Astrocyte (in vitro differentiated cells and primary cell): ENCODE data around the gene MANSC4. TPM values are rescaled to one million over a fixed set of nuclear protein-coding genes. Genes with fewer than 3 reads are reported as not detected.

ENCODE experiments used
- DNase-seq: peaks from one replicate; pipeline ENCODE4 v3.0.0-alpha.2; 2010; ENCODE audit warnings: low read depth
- FAIRE-seq: peaks from 2 replicates; lab custom pipeline; 2011; peaks lifted over from hg19 to GRCh38; lab: Jason Lieb, UNC
- H2AFZ ChIP-seq: 2 replicates; pipeline ENCODE4 v1.6.0; 2012; ENCODE audit warnings: low read depth, low read length, inconsistent platforms
- H3K27ac ChIP-seq: 2 replicates; pipeline ENCODE4 v1.5.1; 2011; ENCODE audit warnings: low read depth, low read length, inconsistent platforms
- H3K27me3 ChIP-seq: 2 replicates; pipeline ENCODE4 v1.6.0; 2011; ENCODE audit warnings: low read length, inconsistent platforms; ENCODE audit not compliant: insufficient read depth
- H3K36me3 ChIP-seq: 2 replicates; pipeline ENCODE4 v1.5.1; 2011; ENCODE audit warnings: low read length, inconsistent platforms; ENCODE audit not compliant: insufficient read depth
- H3K4me1 ChIP-seq: 2 replicates; pipeline ENCODE4 v1.5.1; 2011; ENCODE audit warnings: low read length, inconsistent platforms; ENCODE audit not compliant: insufficient read depth
- H3K4me2 ChIP-seq: 2 replicates; pipeline ENCODE4 v1.6.0; 2012; ENCODE audit warnings: low read length, inconsistent platforms
- H3K4me3 ChIP-seq: 2 replicates; pipeline ENCODE4 v1.5.1; 2011; ENCODE audit warnings: low read depth, mild to moderate bottlenecking, low read length, inconsistent platforms; ENCODE audit not compliant: insufficient read depth
- H3K79me2 ChIP-seq: 2 replicates; pipeline ENCODE4 v1.6.0; 2012; ENCODE audit warnings: mild to moderate bottlenecking, low read length, inconsistent platforms; ENCODE audit not compliant: insufficient read depth
- H3K9ac ChIP-seq: 2 replicates; pipeline ENCODE4 v1.6.0; 2012; ENCODE audit warnings: mild to moderate bottlenecking, low read length, inconsistent platforms
- H3K9me3 ChIP-seq: 2 replicates; pipeline ENCODE4 v1.5.1; 2012; ENCODE audit warnings: low read depth, mild to moderate bottlenecking, low read length, inconsistent platforms; ENCODE audit not compliant: insufficient read depth
- H4K20me1 ChIP-seq: 2 replicates; pipeline ENCODE4 v1.6.0; 2012; ENCODE audit warnings: low read length, inconsistent platforms; ENCODE audit not compliant: insufficient read depth
- H3K27ac Mint-ChIP-seq: one replicate; pipeline ENCODE4 v1.8.0; 2021; ENCODE audit warnings: mild to moderate bottlenecking, mixed read lengths; ENCODE audit not compliant: unreplicated experiment
- H3K27me3 Mint-ChIP-seq: one replicate; pipeline ENCODE4 v1.8.0; 2021; ENCODE audit warnings: low read depth, mixed read lengths; ENCODE audit not compliant: unreplicated experiment
- H3K36me3 Mint-ChIP-seq: one replicate; pipeline ENCODE4 v1.8.0; 2021; ENCODE audit warnings: low read depth, mixed read lengths; ENCODE audit not compliant: unreplicated experiment
- H3K4me1 Mint-ChIP-seq: one replicate; pipeline ENCODE4 v1.8.0; 2021; ENCODE audit warnings: low read depth, mixed read lengths; ENCODE audit not compliant: unreplicated experiment
- H3K4me3 Mint-ChIP-seq: one replicate; pipeline ENCODE4 v1.8.0; 2021; ENCODE audit warnings: mild to moderate bottlenecking, moderate library complexity, mixed read lengths; ENCODE audit not compliant: unreplicated experiment
- H3K9me3 Mint-ChIP-seq: one replicate; pipeline ENCODE4 v1.8.0; 2021; ENCODE audit warnings: mild to moderate bottlenecking, mixed read lengths; ENCODE audit not compliant: unreplicated experiment
- EZH2 ChIP-seq: IDR thresholded peaks from 2 replicates; pipeline ENCODE4 v1.6.1; 2012; ENCODE audit warnings: mild to moderate bottlenecking, low read length, inconsistent platforms; ENCODE audit not compliant: insufficient read depth
- total RNA-seq: library from RNA; stranded (reverse); gene quantifications from 2 replicates; pipeline ENCODE4 v1.2.1, GENCODE V29; 2021
- TF ChIP-seq, protein P1 (sequence below): IDR thresholded peaks from 2 replicates; pipeline ENCODE4 v1.5.1; 2011; ENCODE audit warnings: low read depth, mild to moderate bottlenecking, inconsistent platforms, low read length, moderate library complexity; ENCODE audit not compliant: insufficient read depth

MANSC4 gene
- total RNA-seq, 1 donor from 2014 or later = not detected

DNA sequence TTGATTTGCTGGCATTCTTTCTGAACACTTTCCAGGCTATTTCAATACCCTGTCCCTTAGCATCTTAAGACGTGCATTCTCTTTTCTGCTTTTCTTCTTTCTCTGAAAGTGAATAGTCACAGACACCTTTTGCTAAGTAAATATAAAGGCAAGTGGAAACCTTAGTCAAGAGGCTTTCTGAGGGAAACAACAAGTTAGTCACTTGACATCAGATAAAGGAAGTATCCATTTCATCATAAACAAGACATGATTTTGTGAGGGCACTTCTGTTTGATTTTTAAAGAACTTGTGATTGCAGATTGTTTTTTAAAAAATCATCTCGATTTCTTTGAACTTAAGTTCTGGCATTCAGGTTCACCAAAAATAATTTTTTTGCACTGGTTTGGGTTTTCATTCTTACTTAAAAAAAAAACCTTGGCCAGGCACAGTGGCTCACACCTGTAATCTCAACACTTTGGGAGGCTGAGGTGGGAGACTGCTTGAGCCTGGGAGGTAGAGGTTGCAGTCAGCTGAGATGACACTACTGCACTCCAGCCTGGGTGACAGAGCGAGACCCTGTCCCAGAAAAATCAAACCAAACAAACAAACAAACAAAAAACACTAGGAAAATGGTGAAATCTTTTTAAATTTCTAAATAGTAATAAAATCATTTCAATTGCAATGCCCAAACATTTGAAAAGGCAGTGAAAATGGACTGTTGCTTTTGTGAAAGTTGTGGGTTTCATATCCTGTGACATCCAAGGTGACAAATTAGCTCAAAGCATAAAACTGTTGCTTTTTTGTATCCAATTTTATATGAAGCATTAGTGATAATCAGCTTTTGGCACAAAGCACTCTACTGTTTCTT is 8.3 kb downstream of the MANSC4 start:
- H3K36me3 ChIP-seq = no peaks in the 10 kb centered on the region
- H3K36me3 Mint-ChIP-seq = no peaks in the 10 kb centered on the region
- H3K9me3 Mint-ChIP-seq = no peaks in the 10 kb centered on the region
- H3K9me3 ChIP-seq = no peaks in the 10 kb centered on the region
- H2AFZ ChIP-seq = no peak overlapping the region
- no peaks in the 10 kb centered on the region for H4K20me1 ChIP-seq
- no peak overlapping the region for H3K4me3 Mint-ChIP-seq
- H3K4me2 ChIP-seq = no peak overlapping the region
- H3K27ac ChIP-seq = no peak overlapping the region
- H3K27me3 ChIP-seq = no peaks in the 10 kb centered on the region
- H3K4me3 ChIP-seq = no peak overlapping the region
- H3K79me2 ChIP-seq = no peaks in the 10 kb centered on the region
- H3K9ac ChIP-seq = no peak overlapping the region
- DNase-seq (no peak), FAIRE-seq (no peak)
- no peaks in the 10 kb centered on the region for H3K4me1 Mint-ChIP-seq
- no peaks in the 10 kb centered on the region for H3K27me3 Mint-ChIP-seq
- H3K27ac Mint-ChIP-seq = no peak overlapping the region
- TF ChIP-seq EZH2 = no peak
- TF ChIP-seq, protein P1, sequence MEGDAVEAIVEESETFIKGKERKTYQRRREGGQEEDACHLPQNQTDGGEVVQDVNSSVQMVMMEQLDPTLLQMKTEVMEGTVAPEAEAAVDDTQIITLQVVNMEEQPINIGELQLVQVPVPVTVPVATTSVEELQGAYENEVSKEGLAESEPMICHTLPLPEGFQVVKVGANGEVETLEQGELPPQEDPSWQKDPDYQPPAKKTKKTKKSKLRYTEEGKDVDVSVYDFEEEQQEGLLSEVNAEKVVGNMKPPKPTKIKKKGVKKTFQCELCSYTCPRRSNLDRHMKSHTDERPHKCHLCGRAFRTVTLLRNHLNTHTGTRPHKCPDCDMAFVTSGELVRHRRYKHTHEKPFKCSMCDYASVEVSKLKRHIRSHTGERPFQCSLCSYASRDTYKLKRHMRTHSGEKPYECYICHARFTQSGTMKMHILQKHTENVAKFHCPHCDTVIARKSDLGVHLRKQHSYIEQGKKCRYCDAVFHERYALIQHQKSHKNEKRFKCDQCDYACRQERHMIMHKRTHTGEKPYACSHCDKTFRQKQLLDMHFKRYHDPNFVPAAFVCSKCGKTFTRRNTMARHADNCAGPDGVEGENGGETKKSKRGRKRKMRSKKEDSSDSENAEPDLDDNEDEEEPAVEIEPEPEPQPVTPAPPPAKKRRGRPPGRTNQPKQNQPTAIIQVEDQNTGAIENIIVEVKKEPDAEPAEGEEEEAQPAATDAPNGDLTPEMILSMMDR = no peak
- H3K4me1 ChIP-seq = peaks cover 7% of the 10 kb centered on the region

DNA sequence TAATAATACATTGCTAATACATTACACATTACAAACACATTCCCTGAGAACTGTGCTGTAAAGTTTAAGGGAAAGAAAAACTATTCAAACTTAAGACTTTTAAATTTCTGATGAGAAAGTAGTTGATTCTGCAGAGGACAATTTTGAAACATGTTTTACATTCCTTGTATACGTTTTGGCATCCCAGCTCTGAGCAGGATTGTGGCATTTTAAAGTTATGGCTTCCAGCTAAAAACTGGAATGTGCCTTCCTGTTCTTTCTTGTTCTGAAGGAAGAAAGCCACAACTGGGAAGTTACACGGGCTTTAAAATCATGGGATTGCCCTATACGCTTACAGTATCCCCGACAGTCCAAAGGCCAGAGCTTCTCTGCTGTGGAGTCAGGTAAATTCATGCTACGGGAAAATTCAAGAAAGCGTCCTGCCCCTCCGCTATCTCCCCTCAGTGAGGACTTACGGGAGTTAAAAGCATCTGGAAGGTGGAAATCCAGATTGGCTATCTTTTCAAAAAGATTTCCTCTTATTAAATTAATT is 10.8 kb downstream of the MANSC4 start:
- no peaks in the 10 kb centered on the region for H3K36me3 ChIP-seq
- H4K20me1 ChIP-seq = no peaks in the 10 kb centered on the region
- Mint-ChIP-seq H3K27ac (no peak overlapping the region), H3K4me3 (no peak overlapping the region), H3K27me3 (no peaks in the 10 kb centered on the region), H3K36me3 (no peaks in the 10 kb centered on the region), H3K4me1 (no peaks in the 10 kb centered on the region), H3K9me3 (no peaks in the 10 kb centered on the region)
- peaks cover 7% of the 10 kb centered on the region for H3K4me1 ChIP-seq
- no peak overlapping the region for H3K9ac ChIP-seq
- H3K27ac ChIP-seq = no peak overlapping the region
- H3K4me2 ChIP-seq = no peak overlapping the region
- no peaks in the 10 kb centered on the region for H3K79me2 ChIP-seq
- no peak for FAIRE-seq
- no peak overlapping the region for H2AFZ ChIP-seq
- no peaks in the 10 kb centered on the region for H3K27me3 ChIP-seq
- DNase-seq = no peak
- no peak overlapping the region for H3K4me3 ChIP-seq
- TF ChIP-seq EZH2 = no peak
- TF ChIP-seq, protein P1 = no peak
- no peaks in the 10 kb centered on the region for H3K9me3 ChIP-seq

DNA sequence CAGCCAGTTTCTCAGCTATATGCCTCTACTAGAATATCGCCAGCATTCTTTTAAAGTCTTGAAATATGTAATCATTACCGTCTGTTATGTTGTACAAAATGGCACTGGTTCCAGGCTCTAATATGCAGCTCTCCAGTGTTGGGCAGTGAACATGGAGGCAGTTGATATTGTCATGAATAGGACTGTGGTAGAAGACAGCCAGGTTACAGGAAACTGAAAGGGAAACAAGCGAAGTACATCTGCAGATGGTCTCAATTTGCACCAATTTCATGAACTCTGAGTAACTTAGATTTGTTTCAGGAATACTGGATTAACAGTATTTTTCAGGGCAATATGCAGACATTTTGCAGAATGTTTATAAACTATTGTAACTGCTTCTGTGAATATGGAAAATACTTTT is 13.4 kb downstream of the MANSC4 start:
- no peak overlapping the region for H3K27ac Mint-ChIP-seq
- no peak for TF ChIP-seq EZH2
- TF ChIP-seq, protein P1 = no peak
- H3K27me3 Mint-ChIP-seq = no peaks in the 10 kb centered on the region
- no peaks in the 10 kb centered on the region for H3K36me3 ChIP-seq
- H4K20me1 ChIP-seq = no peaks in the 10 kb centered on the region
- no peaks in the 10 kb centered on the region for H3K4me1 ChIP-seq
- FAIRE-seq (no peak), DNase-seq (no peak)
- H3K9me3 ChIP-seq = no peaks in the 10 kb centered on the region
- no peak overlapping the region for H3K9ac ChIP-seq
- no peaks in the 10 kb centered on the region for H3K4me1 Mint-ChIP-seq
- H3K4me3 Mint-ChIP-seq = no peak overlapping the region
- H3K9me3 Mint-ChIP-seq = no peaks in the 10 kb centered on the region
- no peaks in the 10 kb centered on the region for H3K27me3 ChIP-seq
- no peak overlapping the region for H3K4me2 ChIP-seq
- no peak overlapping the region for H3K4me3 ChIP-seq
- H2AFZ ChIP-seq = no peak overlapping the region
- H3K36me3 Mint-ChIP-seq = no peaks in the 10 kb centered on the region
- no peak overlapping the region for H3K27ac ChIP-seq
- H3K79me2 ChIP-seq = no peaks in the 10 kb centered on the region
